ENCODE data around the gene PIP5K1C.
"Not testable (repeated sequence)": the region's sequence is repeated elsewhere in the genome, so short reads cannot be mapped to it uniquely, and the experiment has no call there.

Gene PIP5K1C

GRCh38 chr19:3584036-3584802 is 116.0 kb downstream of the PIP5K1C start:
- DNase-seq: not testable (repeated sequence)

- not testable (repeated sequence) for DNase-seq
Measured at GRCh38 chr19:3581792-3582191, 118.5 kb downstream of the PIP5K1C start.
